H1 (cell line): Measurements from ENCODE around the gene DEFB113. TPM values are rescaled to one million over a fixed set of nuclear protein-coding genes. Genes with fewer than 3 reads are reported as not detected.

Experiments used
- CHD7 ChIP-seq: fragments of 300-600 bp; sonication (generic); IDR thresholded peaks from 2 replicates; pipeline ENCODE4 v1.7.1; 2012; ENCODE audit warnings: low read length, moderate library complexity, mild to moderate bottlenecking, inconsistent platforms; ENCODE audit not compliant: insufficient replicate concordance
- TCF12 ChIP-seq: IDR thresholded peaks from 2 replicates; pipeline ENCODE4 v1.6.1; 2011; ENCODE audit warnings: low read depth, mild to moderate bottlenecking, low read length
- polyA plus RNA-seq, 7 experiments: library from polyadenylated mRNA; depleted of rRNA in 3 of 7; stranded (reverse) in 5 of 7; unstranded in 2 of 7; fragments of >200 nt in 5 of 7; fragments of 200-250 nt in 2 of 7; gene quantifications; 1 replicate in 5 of 7; 2 replicates in 1 of 7; 4 replicates in 1 of 7; pipeline versions ENCODE4 v1.2.1 to v1.2.3, GENCODE V29; 2011 to 2013; ENCODE audit warnings: missing spikeins in 2 of 7, mixed read lengths in 2 of 7
- total RNA-seq: library from RNA; stranded (reverse); fragmentation: NEBNext Ultra II Directional; extraction: Animal tissue kit (Norgen Biotek cat#: 25700); gene quantifications from 2 replicates; pipeline ENCODE4 v1.2.1, GENCODE V29; 2021

Gene DEFB113
- total and polyA plus RNA-seq, 2 of the 8 experiments (the other 6 are each of a cell fraction or from before 2014, with no cell fraction given) = not detected

GRCh38 chr6:49986551-49986950 lies 17.1 kb upstream of the DEFB113 start (continued):
- TF ChIP-seq CHD7 (no peak), TCF12 (no peak)
